HG03342 (cell line): ENCODE data around the gene ROCK1.
"Not testable (repeated sequence)": the region's sequence is repeated elsewhere in the genome, so short reads cannot be mapped to it uniquely, and the experiment has no call there.

Experiments
- ATAC-seq: cut with Tn5 transposase; IDR thresholded peaks from one replicate; pipeline ENCODE4 v1.9.1; 2021; ENCODE audit warnings: mild to moderate bottlenecking, moderate library complexity; ENCODE audit not compliant: unreplicated experiment

The ROCK1 gene

DNA sequence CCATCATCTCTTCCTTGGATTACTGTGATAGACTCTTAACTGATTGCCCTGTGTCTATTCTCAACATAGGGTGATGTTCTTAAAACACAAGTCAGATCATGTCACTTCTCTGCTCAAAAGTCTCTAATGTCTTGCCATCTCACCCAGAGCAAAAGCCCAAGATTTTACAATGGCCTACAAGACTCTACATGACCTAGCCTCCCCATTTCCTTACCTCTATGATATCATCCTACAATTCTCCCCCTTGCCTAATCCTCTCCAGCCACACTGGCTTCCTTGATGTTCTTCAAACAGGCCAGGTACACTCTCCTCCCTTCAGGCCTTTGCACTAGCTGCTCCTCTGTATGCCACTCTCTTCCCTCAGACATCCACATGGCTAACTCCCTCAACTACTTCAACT lies 55.1 kb downstream of the ROCK1 start:
- no peak for ATAC-seq

DNA sequence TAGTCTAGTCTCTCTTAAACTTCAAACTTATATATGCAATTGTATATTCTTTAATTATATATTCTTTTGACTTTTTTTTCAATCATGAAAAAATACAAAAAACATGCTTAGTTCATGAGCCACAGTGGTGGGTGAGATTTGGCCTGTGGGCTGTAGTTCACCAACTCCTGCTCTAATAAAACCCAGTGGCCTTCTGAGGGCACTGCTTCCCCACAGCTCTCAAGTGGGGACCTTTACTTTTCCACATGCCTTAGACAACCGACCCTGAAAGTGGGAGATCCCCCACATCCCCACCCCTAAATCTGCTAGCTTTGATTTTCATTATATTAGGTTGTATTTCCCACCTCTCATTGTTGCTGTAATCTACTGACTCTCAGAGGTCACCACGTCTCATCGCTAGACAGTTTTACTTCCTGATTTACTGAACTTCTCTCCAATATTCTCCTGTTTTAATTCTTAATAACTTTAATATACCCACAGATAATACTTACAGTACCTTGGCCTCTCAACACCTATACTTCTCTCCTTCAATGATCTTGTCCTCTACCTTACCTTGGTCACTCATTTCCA lies 57.3 kb downstream of the ROCK1 start:
- ATAC-seq, result no peak

DNA sequence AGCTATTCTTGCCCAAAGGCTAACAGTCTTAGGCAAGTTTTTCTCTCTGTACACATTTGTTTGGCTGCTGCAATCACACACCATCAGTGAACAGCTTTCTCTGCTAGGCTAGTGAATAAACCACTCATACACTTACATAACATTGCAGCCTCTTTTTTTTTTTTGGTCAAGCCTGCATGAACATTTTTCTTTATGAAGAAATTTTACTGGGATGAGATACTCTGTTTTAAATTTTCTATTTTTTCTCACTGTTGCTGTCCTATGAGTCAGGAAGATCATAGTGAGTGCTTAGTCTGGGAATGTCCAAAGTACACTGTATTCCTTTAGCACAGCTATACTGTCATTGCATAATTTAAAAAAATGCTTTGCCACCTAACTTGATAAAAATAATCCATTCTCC lies 58.5 kb downstream of the ROCK1 start:
- ATAC-seq, result no peak

DNA sequence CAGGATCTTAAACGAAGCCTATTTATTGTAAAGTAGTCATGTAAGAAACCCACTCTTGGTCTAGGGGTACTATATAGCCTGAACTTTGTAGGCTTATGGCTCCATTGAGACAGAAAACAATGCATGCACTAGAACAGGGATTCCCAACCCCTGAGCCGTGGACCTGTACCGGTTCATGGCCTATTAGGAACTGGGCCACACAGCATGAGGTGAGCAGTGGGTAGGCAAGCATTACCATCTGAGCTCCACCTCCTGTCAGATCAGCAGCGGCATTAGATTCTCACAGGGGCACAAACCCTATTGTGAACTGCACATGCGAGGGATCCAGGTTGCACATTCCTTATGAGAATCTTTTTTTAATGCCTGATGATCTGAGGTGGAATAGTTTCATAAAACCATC lies 59.2 kb downstream of the ROCK1 start:
- ATAC-seq, result no peak

DNA sequence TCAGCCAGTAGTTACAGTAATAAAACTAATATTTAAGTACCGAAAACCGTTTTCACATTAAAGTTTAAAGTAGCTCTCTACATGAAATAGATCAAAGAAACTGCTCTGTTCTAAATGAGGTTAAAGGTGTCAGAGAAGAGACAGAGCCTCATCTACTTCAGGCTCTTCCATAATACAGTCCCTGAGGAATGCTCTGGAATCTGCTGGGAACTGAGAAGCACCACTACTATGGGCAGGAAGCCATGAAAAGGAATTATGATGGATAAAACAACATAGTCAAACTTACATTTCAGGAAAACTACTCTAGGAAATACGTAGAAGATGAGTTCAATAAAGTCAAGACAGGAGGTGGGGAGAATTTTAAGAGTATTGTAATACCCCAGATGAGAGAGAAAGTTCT lies 60.0 kb downstream of the ROCK1 start:
- no peak for ATAC-seq

DNA sequence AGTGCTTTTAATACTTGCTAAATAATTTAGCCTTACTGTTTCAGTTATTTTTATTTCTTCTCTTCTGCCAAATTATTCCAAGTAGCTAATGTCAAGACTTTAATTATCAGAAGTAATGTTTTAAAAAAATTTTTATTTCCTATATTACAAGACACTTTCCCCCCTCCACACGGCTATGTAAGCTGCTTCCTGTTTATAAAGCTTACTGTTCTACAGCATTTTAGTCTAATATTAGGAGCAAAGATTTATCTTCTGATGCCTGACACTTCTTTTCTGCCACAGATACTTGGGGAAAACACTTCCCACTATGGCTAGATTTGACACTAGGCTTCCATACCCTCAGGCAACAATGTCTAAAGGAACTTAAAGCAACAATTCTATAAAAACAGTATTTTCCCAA lies 62.3 kb downstream of the ROCK1 start:
- no peak for ATAC-seq

DNA sequence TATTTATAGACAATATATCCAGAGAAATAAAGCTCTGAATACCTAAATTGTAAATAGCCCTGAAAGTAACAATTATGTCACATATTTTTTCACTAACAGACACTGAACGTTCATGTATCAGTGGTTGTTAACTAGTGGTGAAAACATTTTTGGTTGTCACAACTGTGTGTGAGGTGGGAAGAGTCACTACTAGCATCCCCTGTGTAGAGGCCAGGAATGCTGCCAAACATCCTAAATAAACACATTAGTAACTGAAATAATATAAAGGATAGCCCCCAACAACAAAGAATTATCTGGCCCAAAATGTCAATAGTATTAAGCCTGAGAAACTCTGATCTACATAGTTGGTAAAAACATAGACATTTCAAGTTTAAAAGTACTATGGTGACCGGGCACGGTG lies 64.5 kb downstream of the ROCK1 start:
- ATAC-seq, result no peak

DNA sequence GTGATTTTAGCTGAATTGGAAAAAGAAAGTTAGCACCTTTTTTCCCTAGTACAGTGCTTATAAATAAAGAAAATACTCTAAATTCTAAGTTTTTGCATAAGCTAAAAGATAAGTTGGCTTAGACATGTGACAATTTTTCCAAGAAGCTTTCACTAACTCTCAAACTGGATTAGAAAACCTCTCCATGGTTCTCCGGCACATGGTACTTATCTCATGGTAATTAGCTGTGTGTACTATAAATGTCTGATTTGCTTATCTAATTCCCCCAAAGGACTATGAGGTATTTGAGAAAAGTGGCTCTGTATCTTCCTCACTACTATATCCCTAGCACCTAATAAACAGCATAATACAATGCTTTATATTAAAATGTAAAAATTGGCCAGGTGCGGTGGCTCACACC lies 71.1 kb downstream of the ROCK1 start:
- no peak for ATAC-seq

DNA sequence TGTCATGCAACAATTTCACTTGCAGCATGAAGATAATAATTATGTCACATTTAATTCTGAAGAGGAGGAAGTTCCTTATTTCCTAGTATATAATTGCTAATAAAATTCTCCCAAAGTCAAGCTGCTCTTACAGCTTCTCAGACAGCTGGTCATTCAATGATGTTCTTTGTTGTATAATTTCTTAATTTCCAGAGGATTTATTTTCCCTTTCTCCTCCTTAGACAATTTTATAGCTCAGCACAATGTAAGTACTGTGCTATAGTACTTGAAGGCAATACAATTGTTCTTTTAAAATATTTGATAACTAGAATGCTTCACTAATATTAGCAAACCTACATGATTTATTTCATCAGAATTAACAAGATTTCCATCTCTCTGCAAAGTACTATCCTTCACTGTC lies 73.4 kb downstream of the ROCK1 start:
- no peak for ATAC-seq

DNA sequence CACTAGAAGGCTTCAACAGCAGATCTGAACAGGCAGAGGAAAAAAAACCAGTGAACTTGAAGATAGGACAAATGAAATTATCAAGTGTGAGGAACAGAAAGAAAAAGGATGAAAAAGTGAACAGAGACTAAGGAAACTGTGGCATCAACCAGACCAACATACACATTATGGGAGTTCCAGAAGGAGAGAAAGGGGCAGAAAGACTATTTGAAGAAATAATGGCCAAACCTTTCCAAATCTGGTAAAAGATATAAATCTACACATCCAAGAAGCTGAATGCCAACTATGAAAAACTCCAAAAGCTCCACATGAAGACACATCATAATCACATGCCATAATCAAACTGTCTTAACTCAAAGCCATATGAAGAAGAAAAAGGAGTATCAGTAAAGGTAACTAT lies 79.8 kb downstream of the ROCK1 start:
- no peak for ATAC-seq

DNA sequence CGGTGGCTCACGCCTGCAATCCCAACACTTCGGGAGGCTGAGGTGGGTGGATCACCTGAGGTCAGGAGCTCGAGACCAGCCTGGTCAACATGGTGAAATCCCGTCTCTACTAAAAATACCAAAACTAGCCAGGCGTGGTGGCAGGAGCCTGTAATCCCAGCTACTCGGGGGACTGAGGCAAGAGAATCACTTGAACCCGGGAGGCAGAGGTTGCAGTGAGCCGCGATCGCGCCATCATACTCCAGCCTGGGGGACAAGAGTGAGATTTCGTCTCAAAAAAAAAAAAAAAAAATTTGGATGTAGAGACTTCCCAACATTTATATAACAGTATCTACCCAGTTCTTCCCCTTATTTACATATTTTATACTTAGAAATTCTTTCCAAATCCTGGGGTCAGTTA lies 93.4 kb downstream of the ROCK1 start:
- not testable (repeated sequence) for ATAC-seq

DNA sequence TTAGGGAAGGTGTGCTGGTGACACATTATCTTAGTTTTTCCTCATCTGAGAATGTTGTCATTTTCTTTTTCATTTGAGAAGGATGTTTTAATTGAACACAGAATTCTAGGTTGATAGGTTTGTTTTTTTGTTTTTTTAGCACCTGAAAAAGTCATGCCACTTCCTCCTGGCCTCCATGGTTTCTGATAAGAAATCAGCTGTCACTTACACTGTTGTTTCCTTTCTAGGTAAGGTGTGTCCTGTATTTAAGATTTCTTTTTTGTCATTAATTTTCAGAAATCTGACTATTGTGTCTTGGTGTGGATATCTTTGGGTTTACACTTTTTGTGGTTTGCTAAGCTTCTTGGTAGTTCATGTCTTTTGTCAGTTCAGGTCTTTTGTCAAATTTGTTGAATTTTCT lies 99.3 kb downstream of the ROCK1 start:
- ATAC-seq, result no peak

DNA sequence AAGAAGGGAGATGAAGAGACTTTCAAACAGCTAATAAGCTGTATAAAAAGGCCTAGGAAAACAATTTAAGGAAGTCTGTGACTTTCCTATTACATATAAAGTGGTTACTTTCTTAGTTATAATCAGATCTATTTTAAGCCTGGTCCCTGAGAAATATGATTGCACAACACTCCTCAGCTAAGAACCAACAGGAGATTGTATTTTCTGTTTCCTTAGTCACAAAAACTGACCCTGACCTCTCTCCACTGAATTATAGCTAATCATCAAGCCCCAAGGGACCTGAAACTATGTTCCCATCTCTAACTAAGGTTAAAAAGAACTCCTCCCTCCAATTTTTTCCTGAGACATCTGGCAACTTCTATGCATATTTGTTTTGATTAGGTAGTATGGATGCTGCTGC lies 106.9 kb downstream of the ROCK1 start:
- ATAC-seq, result no peak

DNA sequence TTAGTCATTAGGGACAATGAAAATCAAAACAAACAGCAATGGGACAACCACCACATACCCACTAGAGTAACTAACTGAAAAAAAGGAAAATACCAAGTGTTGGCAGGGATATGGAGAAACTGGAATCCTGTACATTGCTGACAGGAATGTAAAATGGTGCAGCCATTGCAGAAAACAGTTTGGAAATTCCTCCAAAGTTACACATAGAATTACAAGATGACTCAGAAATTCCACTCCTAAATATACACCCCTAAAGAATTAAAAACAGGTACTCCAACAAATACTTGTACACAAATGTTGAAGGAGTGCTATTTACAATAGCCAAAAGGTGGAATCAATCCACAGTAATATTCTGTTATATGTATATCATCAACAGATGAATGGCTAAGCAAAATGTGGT lies 110.9 kb downstream of the ROCK1 start:
- no peak for ATAC-seq

DNA sequence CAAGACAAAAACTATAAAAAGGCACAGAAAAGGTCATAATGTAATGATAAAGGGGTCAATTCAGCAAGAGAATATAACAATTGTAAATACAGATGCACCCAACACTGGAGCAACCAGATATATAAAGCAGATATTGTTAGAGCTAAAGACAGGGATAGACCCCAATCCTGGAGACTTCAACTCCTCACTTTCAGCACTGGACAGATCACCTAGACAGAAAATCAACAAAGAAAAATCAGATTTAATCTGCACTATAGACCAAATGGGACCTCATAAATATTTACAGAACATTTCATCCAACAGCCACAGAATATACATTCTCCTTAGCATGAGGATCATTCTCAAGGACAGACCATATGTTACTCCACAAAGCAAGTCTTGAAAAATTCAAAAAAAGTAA lies 114.2 kb downstream of the ROCK1 start:
- no peak for ATAC-seq

DNA sequence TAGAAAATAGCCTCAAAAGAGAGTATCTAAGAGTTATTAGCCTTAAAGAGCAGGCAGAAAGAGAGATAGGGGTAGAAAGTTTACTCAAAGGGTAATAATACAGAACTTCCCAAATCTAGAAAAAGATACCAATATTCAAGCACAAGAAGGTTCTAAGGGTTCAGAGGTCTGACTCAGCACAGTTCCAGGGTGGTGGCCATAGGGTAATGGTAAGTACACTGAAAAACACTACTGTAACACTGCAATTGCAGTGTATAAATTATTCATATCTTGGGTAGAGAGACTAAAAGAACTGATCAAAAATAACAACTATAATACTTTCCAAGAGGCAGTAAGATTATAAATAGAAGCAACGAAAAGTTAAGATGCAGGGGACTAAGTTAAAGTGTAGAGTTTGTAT lies 115.2 kb downstream of the ROCK1 start:
- ATAC-seq, result no peak

DNA sequence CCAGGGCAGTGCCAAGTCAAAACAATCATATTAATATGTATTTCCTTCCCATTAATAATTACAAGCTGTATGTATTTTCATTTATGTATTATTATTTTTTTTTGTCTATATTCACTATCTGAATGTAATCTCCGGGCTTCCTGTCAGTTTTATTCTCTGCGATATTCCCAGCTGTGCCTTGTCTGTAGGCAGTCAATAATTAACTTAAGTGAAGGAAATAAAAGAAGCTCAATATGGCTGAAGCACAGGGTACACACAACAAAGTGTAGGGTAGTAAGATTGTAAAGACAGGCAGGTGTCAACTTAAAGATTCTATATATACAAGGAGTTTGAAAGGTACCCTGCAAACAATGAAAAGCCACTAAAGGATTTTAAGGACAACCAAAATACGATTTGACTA lies 122.9 kb downstream of the ROCK1 start:
- no peak for ATAC-seq

DNA sequence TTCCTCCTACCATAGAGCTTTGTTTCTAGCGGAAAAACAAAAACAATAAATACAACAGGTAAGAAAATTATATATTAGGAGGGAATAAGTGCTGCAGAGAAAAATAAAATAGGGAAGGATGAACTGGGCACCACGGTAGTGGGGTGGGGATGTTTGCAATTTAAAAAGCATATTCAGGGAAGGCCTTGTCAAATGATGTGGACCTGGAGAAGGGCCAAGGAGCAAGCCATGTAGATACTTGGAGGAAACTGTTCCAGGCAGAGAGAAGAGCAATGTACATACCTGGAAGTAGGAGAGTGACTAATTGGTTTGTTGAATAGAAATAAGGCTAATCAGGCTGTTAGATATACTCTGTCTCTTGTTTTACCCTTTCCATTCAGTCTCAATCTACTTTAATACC lies 136.5 kb downstream of the ROCK1 start:
- ATAC-seq, result no peak

DNA sequence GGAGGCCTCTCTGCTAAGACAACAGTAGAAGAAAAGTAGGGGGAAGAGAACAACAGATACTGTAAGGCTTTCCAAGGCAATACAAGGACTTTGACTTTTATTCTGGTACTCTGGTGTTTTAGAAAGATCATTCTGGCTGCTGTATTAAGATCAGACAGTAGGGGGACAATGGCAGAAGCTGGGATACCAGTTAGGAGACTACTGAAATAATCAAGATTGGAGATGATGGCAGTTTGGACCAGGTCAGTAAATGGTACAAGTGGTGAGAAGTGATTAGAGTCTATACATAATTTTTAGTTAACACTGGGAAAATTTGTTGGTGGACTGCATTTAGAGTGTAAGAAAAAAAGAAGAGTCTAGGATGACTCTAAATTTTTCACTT lies 139.7 kb downstream of the ROCK1 start:
- no peak for ATAC-seq

DNA sequence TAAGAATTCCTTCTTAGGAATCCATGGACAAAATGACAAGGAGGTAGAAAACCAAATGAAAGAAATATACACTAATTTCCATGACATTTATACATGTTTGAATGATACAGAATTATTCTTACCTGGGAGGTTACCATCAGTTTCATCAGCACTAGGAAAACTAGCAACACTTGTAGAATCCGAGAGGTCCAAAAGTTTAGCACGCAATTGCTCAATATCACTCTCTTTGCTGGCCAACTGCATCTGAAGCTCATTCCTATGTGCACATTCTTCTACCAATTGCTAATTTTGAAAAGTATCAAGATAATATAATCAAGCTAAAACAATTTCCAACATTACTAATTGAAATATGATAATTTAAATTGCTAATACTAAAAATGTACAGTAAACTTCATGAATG lies 144.8 kb downstream of the ROCK1 start:
- ATAC-seq, result no peak

DNA sequence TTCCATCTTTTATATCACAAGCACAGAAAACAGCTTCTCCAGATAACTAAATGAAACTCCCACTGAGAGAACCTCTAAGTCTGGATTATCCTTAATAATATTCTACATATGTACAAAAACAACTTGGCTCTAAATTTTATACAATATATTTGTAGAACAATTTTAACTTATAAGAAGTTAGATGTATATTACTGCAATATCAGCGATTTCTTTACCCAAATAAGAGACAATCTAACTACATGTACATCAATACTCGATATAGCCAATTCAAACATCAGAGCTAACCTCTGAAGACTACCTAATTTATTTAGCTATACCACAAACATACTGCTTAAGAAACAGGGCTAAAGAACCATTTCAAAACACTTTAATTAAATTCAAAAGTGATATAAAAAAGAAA lies 148.6 kb downstream of the ROCK1 start:
- no peak for ATAC-seq

DNA sequence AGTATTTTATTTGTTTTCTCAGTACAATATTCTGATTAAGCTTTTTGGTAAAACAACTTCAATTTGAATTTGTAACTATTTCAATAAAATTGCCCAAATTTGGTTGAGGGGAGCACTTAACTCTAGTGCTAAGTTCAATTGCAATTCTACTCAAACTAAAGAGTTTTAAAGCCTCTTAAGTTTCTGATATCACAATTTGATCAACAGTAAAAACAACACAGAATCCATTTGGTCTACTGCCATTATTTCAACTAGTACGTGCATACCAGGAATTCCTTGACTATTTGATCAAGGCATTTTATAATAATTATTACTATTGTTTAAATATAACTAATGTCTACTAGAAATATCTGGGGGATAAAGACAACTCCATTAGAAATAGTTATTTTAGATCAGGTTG lies 150.9 kb downstream of the ROCK1 start:
- no peak for ATAC-seq

DNA sequence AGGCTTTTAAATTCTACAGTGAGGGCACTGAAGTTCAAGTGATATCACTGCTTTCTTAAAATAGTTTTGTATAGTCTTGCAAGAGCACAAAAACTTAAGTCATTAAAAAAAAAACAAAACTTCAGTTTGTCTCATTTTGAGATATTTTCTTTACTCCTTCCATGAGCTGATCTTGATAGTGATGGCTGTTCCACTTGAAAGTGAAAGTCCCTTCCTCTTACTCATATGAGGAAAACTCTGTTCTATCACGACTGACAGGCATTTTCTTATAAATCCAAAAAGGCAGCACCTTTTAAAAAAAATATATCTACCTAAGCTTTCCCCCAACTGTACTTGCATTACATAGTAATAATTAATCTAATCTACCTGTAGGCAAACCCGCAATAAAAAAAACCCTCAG lies 160.8 kb downstream of the ROCK1 start:
- ATAC-seq, result not testable (repeated sequence)
